HepG2 (cell line): ENCODE data around the gene ANKS1A.
"Not testable (repeated sequence)": the region's sequence is repeated elsewhere in the genome, so short reads cannot be mapped to it uniquely, and the experiment has no call there.

Experiments used
- BRD4 ChIP-seq: sonication (generic); formaldehyde crosslinking; IDR thresholded peaks from 2 replicates; pipeline ENCODE4 v1.4.0; 2020; ENCODE audit warnings: missing genetic modification reagents
- CTCF ChIP-seq: sonication (generic); formaldehyde crosslinking; IDR thresholded peaks from 2 replicates; pipeline ENCODE4 v1.5.0; 2020; ENCODE audit warnings: mild to moderate bottlenecking, missing genetic modification reagents, moderate library complexity
- FOXJ3 ChIP-seq: sonication (generic); formaldehyde crosslinking; IDR thresholded peaks from 2 replicates; pipeline ENCODE4 v1.4.0; 2020; ENCODE audit warnings: missing genetic modification reagents, mild to moderate bottlenecking, borderline replicate concordance
- FUBP1 ChIP-seq: sonication (generic); formaldehyde crosslinking; IDR thresholded peaks from 2 replicates; pipeline ENCODE4 v1.5.1; 2020; ENCODE audit warnings: missing genetic modification reagents, mild to moderate bottlenecking, borderline replicate concordance
- POLR2A ChIP-seq, 2 experiments: IDR thresholded peaks; 2 replicates each; pipeline ENCODE4 v1.6.1; 2011; ENCODE audit warnings: low read depth in 2 of 2, low read length in 2 of 2, mild to moderate bottlenecking in 1 of 2, moderate library complexity in 1 of 2; ENCODE audit not compliant: insufficient read depth in 1 of 2
- RELA ChIP-seq: sonication (generic); formaldehyde crosslinking; IDR thresholded peaks from 2 replicates; pipeline ENCODE4 v1.4.0; 2020; ENCODE audit warnings: missing genetic modification reagents
- TCF12 ChIP-seq, 2 experiments: fragments of 450-650 bp in 1 of 2; sonication (generic) in 1 of 2; formaldehyde crosslinking in 1 of 2; IDR thresholded peaks; 2 replicates each; pipeline versions ENCODE4 v1.6.1 to v1.8.0; 2017 to 2022; ENCODE audit warnings: antibody characterized with exemption in 1 of 2, mild to moderate bottlenecking in 1 of 2, missing genetic modification reagents in 1 of 2, moderate library complexity in 1 of 2
- ZNF253 ChIP-seq: sonication (generic); formaldehyde crosslinking; IDR thresholded peaks from 2 replicates; pipeline ENCODE4 v1.8.0; 2022; ENCODE audit warnings: mild to moderate bottlenecking, missing genetic modification reagents, borderline replicate concordance
- ZNF350 ChIP-seq: sonication (generic); formaldehyde crosslinking; IDR thresholded peaks from 2 replicates; pipeline ENCODE4 v1.4.0; 2020; ENCODE audit warnings: mild to moderate bottlenecking, low read depth, missing genetic modification reagents, borderline replicate concordance
- ZNF407 ChIP-seq: sonication (generic); formaldehyde crosslinking; IDR thresholded peaks from one replicate; pipeline ENCODE4 v1.5.1; 2020; ENCODE audit warnings: mild to moderate bottlenecking, missing genetic modification reagents; ENCODE audit errors: not compliant biosample characterization

GRCh38 chr6:35106061-35106460, 217.0 kb downstream of the ANKS1A start:
- TF ChIP-seq ZNF407 (CRISPR knock-in tag); BRD4 (CRISPR knock-in tag); FUBP1 (CRISPR knock-in tag); RELA (CRISPR knock-in tag); CTCF; TCF12 (IDR thresholded peaks at IDR 0.05); TCF12 (CRISPR knock-in tag; IDR thresholded peaks at IDR 0.05); ZNF350 (CRISPR knock-in tag); POLR2A (IDR thresholded peaks at IDR 0.05; ENCODE audit: insufficient read depth in 1 of 2, low read depth in 2 of 2, low read length in 2 of 2); FOXJ3 (CRISPR knock-in tag); ZNF253: not testable (repeated sequence)
